ENCODE data around the gene FSTL4. TPM values are rescaled to one million over a fixed set of nuclear protein-coding genes. Genes with fewer than 3 reads are reported as not detected.

Gene FSTL4
- total RNA-seq, 1 donor from 2014 or later: 0.67 TPM

- intact Hi-C loops (cut with DNase I): no loop called here
- H3K4me1 ChIP-seq: no peaks in the 10 kb centered on the region
- H3K36me3 ChIP-seq: no peaks in the 10 kb centered on the region
- H3K4me3 ChIP-seq: no peak overlapping the region
- no peaks in the 10 kb centered on the region for H3K27me3 ChIP-seq
- TF ChIP-seq CTCF (IDR thresholded peaks at IDR 0.05): peak; percentile 18
- ATAC-seq (peak; percentile 31), DNase-seq (no peak)
- H3K27ac ChIP-seq: no peak overlapping the region
- H3K9me3 ChIP-seq: no peaks in the 10 kb centered on the region
Observed at GRCh38 chr5:133287500-133287899, 324.8 kb downstream of the FSTL4 start.

DNA sequence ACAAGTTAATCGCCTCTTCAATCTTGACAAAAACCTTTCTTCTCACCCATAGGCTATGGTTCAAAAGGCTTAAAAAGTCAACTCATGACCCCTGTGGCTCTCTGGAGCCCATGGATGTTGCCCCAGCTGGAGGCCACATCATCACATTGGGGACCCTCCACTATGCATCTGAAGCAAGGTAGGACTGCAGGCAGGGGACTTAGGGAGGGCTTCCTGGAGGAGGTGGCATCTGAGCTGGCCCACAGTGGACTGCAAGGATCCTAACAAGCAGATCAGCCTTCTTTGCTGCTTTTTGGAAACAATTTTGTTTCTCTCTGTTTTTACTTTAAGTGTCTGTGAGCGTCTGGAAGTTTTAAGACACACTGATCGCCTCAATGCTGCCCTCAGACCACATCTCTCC, 325.9 kb downstream of the FSTL4 start:
- intact Hi-C loops (cut with DNase I): no loop called here
- ATAC-seq (no peak), DNase-seq (no peak)
- Histone ChIP-seq H3K27ac (no peak overlapping the region), H3K36me3 (no peaks in the 10 kb centered on the region), H3K4me1 (no peaks in the 10 kb centered on the region), H3K27me3 (no peaks in the 10 kb centered on the region), H3K9me3 (no peaks in the 10 kb centered on the region), H3K4me3 (no peak overlapping the region)
- TF ChIP-seq CTCF (IDR thresholded peaks at IDR 0.05): no peak

DNA sequence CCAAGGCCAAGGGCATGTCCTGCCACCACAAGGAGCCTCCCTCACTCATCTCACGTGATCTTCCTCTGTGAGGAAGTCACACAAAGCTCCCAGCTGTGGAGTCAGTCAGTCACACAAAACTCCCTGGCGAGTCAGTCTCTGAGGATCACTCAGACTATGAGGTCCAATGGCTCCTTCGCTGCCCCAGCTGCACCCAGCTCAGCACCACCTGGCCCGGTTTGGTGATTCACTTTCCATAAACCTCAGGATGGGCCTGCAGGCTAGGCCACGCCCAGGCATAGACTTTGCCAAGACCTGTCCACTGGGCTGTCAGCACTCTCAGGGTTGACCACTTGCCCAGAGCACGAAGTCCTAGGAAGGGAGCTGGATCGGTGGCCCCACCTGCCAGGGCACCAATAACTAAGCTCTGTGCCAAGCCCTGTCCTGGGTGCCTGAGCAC, 326.7 kb downstream of the FSTL4 start:
- Histone ChIP-seq H3K27me3 (no peaks in the 10 kb centered on the region), H3K4me1 (no peaks in the 10 kb centered on the region), H3K27ac (no peak overlapping the region), H3K4me3 (no peak overlapping the region), H3K9me3 (no peaks in the 10 kb centered on the region), H3K36me3 (no peaks in the 10 kb centered on the region)
- no peak for DNase-seq
- TF ChIP-seq CTCF (IDR thresholded peaks at IDR 0.05): no peak
- no peak for ATAC-seq
- intact Hi-C loops (cut with DNase I): no loop called here

DNA sequence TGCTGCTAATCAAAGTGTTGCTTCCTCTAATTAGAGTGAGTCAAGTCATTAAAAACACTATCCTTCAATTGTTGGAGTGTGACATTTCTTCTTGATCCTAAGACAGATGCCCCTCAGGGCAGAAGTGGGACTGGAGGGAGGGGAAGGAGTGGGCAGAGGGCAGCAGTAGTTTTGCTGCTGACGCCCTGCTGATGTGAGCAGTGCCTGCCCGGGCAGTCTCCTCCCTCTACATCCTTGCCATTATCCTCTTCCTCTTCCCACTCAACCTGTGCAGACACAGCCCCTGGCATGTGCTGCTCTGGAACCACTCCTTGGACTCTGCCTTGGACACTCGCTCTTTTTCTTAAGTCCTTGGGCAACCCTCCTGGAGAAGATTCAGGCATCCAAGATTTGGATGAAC, 328.0 kb downstream of the FSTL4 start:
- H3K4me1 ChIP-seq: no peaks in the 10 kb centered on the region
- no peak for TF ChIP-seq CTCF (IDR thresholded peaks at IDR 0.05)
- no peak overlapping the region for H3K27ac ChIP-seq
- intact Hi-C loops (cut with DNase I): no loop called here
- no peak overlapping the region for H3K4me3 ChIP-seq
- ATAC-seq (no peak), DNase-seq (no peak)
- H3K9me3 ChIP-seq: no peaks in the 10 kb centered on the region
- no peaks in the 10 kb centered on the region for H3K27me3 ChIP-seq
- no peaks in the 10 kb centered on the region for H3K36me3 ChIP-seq

- Histone ChIP-seq H3K27me3 (no peaks in the 10 kb centered on the region), H3K4me1 (no peaks in the 10 kb centered on the region), H3K9me3 (no peaks in the 10 kb centered on the region), H3K4me3 (no peak overlapping the region), H3K27ac (no peak overlapping the region), H3K36me3 (no peaks in the 10 kb centered on the region)
- DNase-seq (no peak), ATAC-seq (no peak)
- TF ChIP-seq CTCF (IDR thresholded peaks at IDR 0.05): no peak
- intact Hi-C loops (cut with DNase I): no loop called here
Observed at GRCh38 chr5:133278317-133278716, 334.0 kb downstream of the FSTL4 start.

DNA sequence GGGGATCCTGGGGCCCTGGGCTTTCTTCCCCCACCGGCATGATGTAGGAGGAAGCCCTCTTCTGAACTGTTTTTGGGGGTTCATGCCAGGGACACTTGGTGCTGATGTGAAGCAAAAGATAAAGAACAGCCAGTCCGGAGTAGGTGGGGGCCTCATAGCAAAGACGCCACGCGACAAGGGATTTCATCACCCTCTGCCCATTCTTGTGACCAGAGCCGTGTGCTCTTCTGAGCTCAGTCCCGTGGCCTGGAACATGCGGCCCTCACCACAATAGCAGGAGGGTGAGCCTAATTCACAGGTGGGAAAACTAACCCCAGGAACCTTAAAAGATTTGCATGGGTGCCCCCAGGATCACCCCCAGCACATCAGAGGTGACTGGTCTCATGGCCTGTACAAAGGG, 334.6 kb downstream of the FSTL4 start:
- no peak for DNase-seq
- Histone ChIP-seq H3K4me3 (no peak overlapping the region), H3K36me3 (no peaks in the 10 kb centered on the region), H3K27ac (no peak overlapping the region), H3K27me3 (no peaks in the 10 kb centered on the region), H3K4me1 (no peaks in the 10 kb centered on the region), H3K9me3 (no peaks in the 10 kb centered on the region)
- peak; percentile 9 for ATAC-seq
- TF ChIP-seq CTCF (IDR thresholded peaks at IDR 0.05): no peak
- intact Hi-C loops (cut with DNase I): no loop called here
